Spleen (tissue), 7 donors: ENCODE data around the gene CDC5L.

Experiments
- POLR2A ChIP-seq, 3 donors: fragments of 450-650 bp; IDR thresholded peaks; one replicate each; pipeline ENCODE4 v1.5.1; 2017; ENCODE audit warnings: antibody characterized with exemption in 3 of 3, mild to moderate bottlenecking in 1 of 3
- POLR2AphosphoS5 ChIP-seq, 3 donors: sonication (generic); formaldehyde crosslinking; IDR thresholded peaks; one replicate each; pipeline ENCODE4 v1.5.1; 2017; ENCODE audit warnings: antibody characterized with exemption in 3 of 3
- TF ChIP-seq, protein P1 (sequence below), 11 experiments: fragments of 200-600 bp in 7 of 11; fragments of 450-650 bp in 4 of 11; sonication (generic) in 4 of 11; IDR thresholded peaks in 8 of 11; conservative IDR thresholded peaks in 3 of 11; 1 replicate in 7 of 11; 2 replicates in 4 of 11; pipeline versions ENCODE4 v1.4.0 to v1.8.0; 2016 to 2021; ENCODE audit warnings: antibody characterized with exemption in 11 of 11, inconsistent platforms in 4 of 11, mild to moderate bottlenecking in 1 of 11
- donor health status: DM: no; HTN: no; CAD: no; lungs with moderate emphysema.
- donor health status: DM: no; HTN: no; CAD: no.
- donor health status: DM: no; HTN: no; CAD: no.

DNA sequence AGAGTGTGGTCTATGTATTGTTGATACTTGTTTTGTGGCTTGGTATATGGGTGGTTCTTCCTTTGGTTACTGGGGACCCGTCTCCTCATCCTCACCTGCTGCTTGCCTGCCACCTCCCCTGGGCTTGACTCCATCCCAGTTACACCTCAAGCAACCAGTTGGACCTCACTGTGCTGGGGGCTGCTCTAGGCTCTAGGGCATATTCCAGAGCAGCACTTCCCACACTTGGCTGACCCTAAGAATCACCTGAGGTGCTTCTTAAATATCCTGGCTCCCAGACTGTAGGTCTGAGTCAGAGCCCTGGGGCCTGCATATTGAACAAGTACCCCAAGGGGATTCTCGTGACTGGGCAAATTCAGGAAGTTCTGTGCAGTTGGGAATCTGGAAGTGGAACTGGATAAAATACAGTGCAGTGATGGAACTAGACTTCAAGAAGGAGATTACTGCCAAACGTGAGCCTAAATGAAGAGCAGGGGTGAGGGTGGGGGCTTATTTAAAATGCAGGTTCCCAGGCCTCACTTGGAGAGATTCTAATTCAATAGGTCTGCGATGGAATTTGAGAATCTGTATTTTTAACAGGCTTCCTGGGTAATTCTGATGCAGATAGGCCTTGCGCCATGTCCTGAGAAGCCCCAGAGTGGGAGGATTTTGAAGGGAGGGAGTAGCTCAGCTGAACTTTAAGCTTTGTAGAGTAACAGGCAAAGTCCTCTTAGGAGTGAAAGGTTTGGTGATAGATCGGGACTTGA, 37.4 kb upstream of the CDC5L start:
- TF ChIP-seq, protein P1, sequence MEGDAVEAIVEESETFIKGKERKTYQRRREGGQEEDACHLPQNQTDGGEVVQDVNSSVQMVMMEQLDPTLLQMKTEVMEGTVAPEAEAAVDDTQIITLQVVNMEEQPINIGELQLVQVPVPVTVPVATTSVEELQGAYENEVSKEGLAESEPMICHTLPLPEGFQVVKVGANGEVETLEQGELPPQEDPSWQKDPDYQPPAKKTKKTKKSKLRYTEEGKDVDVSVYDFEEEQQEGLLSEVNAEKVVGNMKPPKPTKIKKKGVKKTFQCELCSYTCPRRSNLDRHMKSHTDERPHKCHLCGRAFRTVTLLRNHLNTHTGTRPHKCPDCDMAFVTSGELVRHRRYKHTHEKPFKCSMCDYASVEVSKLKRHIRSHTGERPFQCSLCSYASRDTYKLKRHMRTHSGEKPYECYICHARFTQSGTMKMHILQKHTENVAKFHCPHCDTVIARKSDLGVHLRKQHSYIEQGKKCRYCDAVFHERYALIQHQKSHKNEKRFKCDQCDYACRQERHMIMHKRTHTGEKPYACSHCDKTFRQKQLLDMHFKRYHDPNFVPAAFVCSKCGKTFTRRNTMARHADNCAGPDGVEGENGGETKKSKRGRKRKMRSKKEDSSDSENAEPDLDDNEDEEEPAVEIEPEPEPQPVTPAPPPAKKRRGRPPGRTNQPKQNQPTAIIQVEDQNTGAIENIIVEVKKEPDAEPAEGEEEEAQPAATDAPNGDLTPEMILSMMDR (IDR thresholded peaks at IDR 0.05 in 8 of 11, conservative IDR thresholded peaks at IDR 0.05 in 3 of 11) = no peak
- no peak for TF ChIP-seq POLR2A (IDR thresholded peaks at IDR 0.05)
- no peak for TF ChIP-seq POLR2AphosphoS5 (IDR thresholded peaks at IDR 0.05)
